OCI-LY7 (cell line): ENCODE results near the gene ARPC4.

Experiments
- EZH2phosphoT487 ChIP-seq: fragments of 200-600 bp; sonication (generic); IDR thresholded peaks from 2 replicates; pipeline ENCODE4 v1.6.1; 2018; ENCODE audit warnings: low read depth, borderline replicate concordance, mild to moderate bottlenecking, mixed run types, antibody characterized with exemption, low read length, moderate library complexity, mixed read lengths
- TF ChIP-seq, protein P1 (sequence below): fragments of 200-600 bp; sonication (generic); conservative IDR thresholded peaks from 2 replicates; pipeline ENCODE4 v1.5.1; 2014; ENCODE audit warnings: mild to moderate bottlenecking, antibody characterized with exemption, low read length, moderate library complexity, mixed read lengths

DNA sequence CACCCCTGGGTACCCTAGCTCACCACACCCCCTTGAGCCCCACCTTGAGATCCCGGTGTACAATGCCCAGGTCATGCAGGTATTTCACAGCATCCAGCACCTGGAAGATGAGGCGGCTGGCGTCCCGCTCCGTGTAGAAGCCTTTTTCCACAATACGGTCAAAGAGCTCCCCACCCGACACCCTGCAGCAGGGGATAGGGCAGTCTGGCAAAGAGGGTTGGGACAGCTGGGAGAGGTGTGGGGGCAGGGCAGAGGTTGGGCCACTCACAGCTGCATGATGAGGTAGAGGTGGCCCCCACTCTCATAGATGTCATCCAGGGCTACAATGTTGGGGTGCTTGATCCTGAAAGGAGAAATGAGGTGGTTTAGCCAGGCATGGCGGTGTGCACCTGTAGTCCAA is 30.0 kb upstream of the ARPC4 start:
- TF ChIP-seq, protein P1, sequence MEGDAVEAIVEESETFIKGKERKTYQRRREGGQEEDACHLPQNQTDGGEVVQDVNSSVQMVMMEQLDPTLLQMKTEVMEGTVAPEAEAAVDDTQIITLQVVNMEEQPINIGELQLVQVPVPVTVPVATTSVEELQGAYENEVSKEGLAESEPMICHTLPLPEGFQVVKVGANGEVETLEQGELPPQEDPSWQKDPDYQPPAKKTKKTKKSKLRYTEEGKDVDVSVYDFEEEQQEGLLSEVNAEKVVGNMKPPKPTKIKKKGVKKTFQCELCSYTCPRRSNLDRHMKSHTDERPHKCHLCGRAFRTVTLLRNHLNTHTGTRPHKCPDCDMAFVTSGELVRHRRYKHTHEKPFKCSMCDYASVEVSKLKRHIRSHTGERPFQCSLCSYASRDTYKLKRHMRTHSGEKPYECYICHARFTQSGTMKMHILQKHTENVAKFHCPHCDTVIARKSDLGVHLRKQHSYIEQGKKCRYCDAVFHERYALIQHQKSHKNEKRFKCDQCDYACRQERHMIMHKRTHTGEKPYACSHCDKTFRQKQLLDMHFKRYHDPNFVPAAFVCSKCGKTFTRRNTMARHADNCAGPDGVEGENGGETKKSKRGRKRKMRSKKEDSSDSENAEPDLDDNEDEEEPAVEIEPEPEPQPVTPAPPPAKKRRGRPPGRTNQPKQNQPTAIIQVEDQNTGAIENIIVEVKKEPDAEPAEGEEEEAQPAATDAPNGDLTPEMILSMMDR, result no peak
- TF ChIP-seq EZH2phosphoT487, result no peak
